PFSK-1 (cell line): ENCODE data around the gene MSL3B.

Experiments
- FOXP2 ChIP-seq: optimal IDR thresholded peaks from 2 replicates; pipeline ENCODE3; 2011; ENCODE audit warnings: borderline replicate concordance, control low read depth, inconsistent platforms; ENCODE audit not compliant: insufficient read depth; ENCODE audit errors: extremely low read length, extremely low read depth
- POLR2AphosphoS5 ChIP-seq: IDR thresholded peaks from 2 replicates; pipeline ENCODE4 v1.6.1; 2012; ENCODE audit warnings: low read depth, mild to moderate bottlenecking, control low read depth, low read length, moderate library complexity
- REST ChIP-seq, 2 experiments: IDR thresholded peaks; 2 replicates each; pipeline versions ENCODE4 v1.6.1 to v1.8.0; 2011 to 2012; ENCODE audit warnings: low read depth in 2 of 2, low read length in 2 of 2, control low read depth in 1 of 2, inconsistent platforms in 1 of 2, mild to moderate bottlenecking in 1 of 2, moderate library complexity in 1 of 2; ENCODE audit not compliant: insufficient read depth in 1 of 2
- SIN3A ChIP-seq: IDR thresholded peaks from 2 replicates; pipeline ENCODE4 v1.6.1; 2012; ENCODE audit warnings: mild to moderate bottlenecking, low read length, moderate library complexity, borderline replicate concordance; ENCODE audit not compliant: insufficient read depth
- TAF1 ChIP-seq: IDR thresholded peaks from 2 replicates; pipeline ENCODE4 v1.6.1; 2012; ENCODE audit warnings: low read length, control low read depth, borderline replicate concordance; ENCODE audit not compliant: insufficient read depth

DNA sequence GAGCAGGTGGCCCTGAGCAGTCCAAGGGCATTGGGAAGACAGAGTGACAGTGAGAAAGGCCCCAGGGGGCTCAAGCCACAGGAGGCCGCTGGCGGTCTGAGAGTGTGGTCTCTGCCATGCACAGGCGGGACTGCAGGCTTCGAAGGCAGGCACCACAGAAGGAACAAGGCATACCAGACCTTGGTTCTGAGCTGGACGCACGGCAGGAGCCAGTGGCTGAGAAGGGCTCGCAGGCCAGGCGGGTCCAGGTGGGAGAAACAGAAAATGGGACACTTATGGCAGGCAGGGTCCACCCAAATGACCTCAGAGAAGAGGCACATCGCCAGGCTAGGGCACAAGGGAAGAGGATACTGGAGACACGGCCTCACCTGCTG is 28.8 kb downstream of the MSL3B start:
- TF ChIP-seq POLR2AphosphoS5 (no peak), REST (IDR thresholded peaks at IDR 0.05; ENCODE audit: insufficient read depth in 1 of 2, low read depth in 2 of 2, low read length in 2 of 2) (no peak), SIN3A (no peak), TAF1 (no peak), FOXP2 (no peak)
